H1 (cell line): ENCODE measurements around the gene DNAAF3. TPM values are rescaled to one million over a fixed set of nuclear protein-coding genes. Genes with fewer than 3 reads are reported as not detected.

ENCODE experiments used
- CTCF ChIA-PET: fragments of 300-600 bp; sonication (Branson Sonifier 250); formaldehyde crosslinking; loops from one replicate; lab custom pipeline; 2021; ENCODE audit not compliant: partially characterized antibody; lab: Charles Lee
- POLR2A ChIA-PET: fragments of 300-600 bp; sonication (Branson Sonifier 250); formaldehyde crosslinking; loops from one replicate; lab custom pipeline; 2021; ENCODE audit warnings: inconsistent platforms; ENCODE audit not compliant: partially characterized antibody; lab: Charles Lee
- DNase-seq, 2 experiments: peaks; one replicate each; pipeline versions ENCODE4 v3.0.0 to v3.0.0-alpha.2; 2010 to 2022; ENCODE audit warnings: low spot score in 2 of 2, low read depth in 1 of 2, mixed read lengths in 1 of 2
- FAIRE-seq: peaks from 2 replicates; lab custom pipeline; 2011; peaks lifted over from hg19 to GRCh38; lab: Jason Lieb, UNC
- H2AFZ ChIP-seq: 2 replicates; pipeline ENCODE4 v1.8.1; 2012; ENCODE audit warnings: low read length, inconsistent platforms
- H2AK5ac ChIP-seq: 2 replicates; pipeline ENCODE4 v1.6.1; 2013; ENCODE audit warnings: low read depth, low read length
- H2BK120ac ChIP-seq: replicated peaks from 2 replicates; pipeline ENCODE3; 2013; ENCODE audit warnings: low read depth, low read length, inconsistent platforms
- H2BK12ac ChIP-seq: 2 replicates; pipeline ENCODE4 v1.6.1; 2013; ENCODE audit warnings: low read depth, low read length
- H2BK15ac ChIP-seq: 2 replicates; pipeline ENCODE4 v1.6.1; 2013; ENCODE audit warnings: low read length
- H2BK20ac ChIP-seq: 2 replicates; pipeline ENCODE4 v1.6.1; 2013; ENCODE audit warnings: low read length
- H2BK5ac ChIP-seq: 2 replicates; pipeline ENCODE4 v1.6.1; 2013; ENCODE audit warnings: low read depth, low read length
- H3K14ac ChIP-seq: 2 replicates; pipeline ENCODE4 v1.6.1; 2013; ENCODE audit warnings: inconsistent platforms; ENCODE audit not compliant: insufficient read length
- H3K18ac ChIP-seq: 2 replicates; pipeline ENCODE4 v1.6.1; 2013; ENCODE audit warnings: low read length; ENCODE audit errors: extremely low read depth
- H3K23ac ChIP-seq: 2 replicates; pipeline ENCODE4 v1.6.1; 2013; ENCODE audit warnings: inconsistent platforms; ENCODE audit not compliant: insufficient read length
- H3K23me2 ChIP-seq: 2 replicates; pipeline ENCODE4 v1.6.1; 2013; ENCODE audit warnings: low read depth, low read length
- H3K27ac ChIP-seq: 2 replicates; pipeline ENCODE4 v1.6.1; 2011; ENCODE audit warnings: low read depth, low read length, inconsistent platforms
- H3K27me3 ChIP-seq, 4 experiments: replicated peaks in 1 of 4; 1 replicate in 1 of 4; 2 replicates in 3 of 4; pipeline versions ENCODE4 v1.6.1 to v1.8.1; 2011 to 2013; ENCODE audit warnings: low read length in 3 of 4, mild to moderate bottlenecking in 3 of 4, inconsistent platforms in 2 of 4, mixed read lengths in 2 of 4, moderate library complexity in 1 of 4; ENCODE audit not compliant: control insufficient read depth in 3 of 4, insufficient read depth in 3 of 4; ENCODE audit errors: extremely low read depth in 1 of 4
- H3K36me3 ChIP-seq, 4 experiments: 2 replicates each; pipeline versions ENCODE4 v1.6.1 to v1.8.1; 2011 to 2013; ENCODE audit warnings: mild to moderate bottlenecking in 4 of 4, low read length in 3 of 4, moderate library complexity in 2 of 4, control low read depth in 1 of 4, inconsistent platforms in 1 of 4; ENCODE audit not compliant: insufficient read depth in 4 of 4, control insufficient read depth in 2 of 4
- H3K4ac ChIP-seq: replicated peaks from 2 replicates; pipeline ENCODE3; 2013; ENCODE audit warnings: low read length, low read depth, mixed read lengths, inconsistent platforms; ENCODE audit not compliant: insufficient read length
- H3K4me1 ChIP-seq, 4 experiments: replicated peaks in 1 of 4; 1 replicate in 1 of 4; 2 replicates in 3 of 4; pipeline versions ENCODE4 v1.6.1 to v1.8.1; 2011 to 2013; ENCODE audit warnings: low read length in 3 of 4, inconsistent platforms in 2 of 4, mixed read lengths in 1 of 4; ENCODE audit not compliant: insufficient read depth in 4 of 4, control insufficient read depth in 3 of 4
- H3K4me2 ChIP-seq, 2 experiments: 2 replicates each; pipeline versions ENCODE4 v1.6.1 to v1.8.1; 2011 to 2013; ENCODE audit warnings: low read depth in 2 of 2, low read length in 2 of 2, control low read depth in 1 of 2, inconsistent platforms in 1 of 2, mild to moderate bottlenecking in 1 of 2; ENCODE audit not compliant: insufficient read depth in 1 of 2
- H3K4me3 ChIP-seq, 4 experiments: fragments of 200-600, 300-600 bp in 1 of 4; sonication (generic), shearing (Covaris generic), sonication (Bioruptor Twin) in 1 of 4; 2 replicates each; pipeline versions ENCODE4 v1.5.1 to v1.8.1; 2011 to 2016; ENCODE audit warnings: low read length in 4 of 4, low read depth in 3 of 4, control low read depth in 2 of 4, inconsistent platforms in 2 of 4, mild to moderate bottlenecking in 2 of 4, mixed read lengths in 1 of 4, moderate library complexity in 1 of 4; ENCODE audit not compliant: insufficient read depth in 2 of 4; ENCODE audit errors: extremely low read depth in 1 of 4
- H3K56ac ChIP-seq: replicated peaks from 2 replicates; pipeline ENCODE3; 2013; ENCODE audit warnings: low read depth, mild to moderate bottlenecking, mixed read lengths, low read length, inconsistent platforms; ENCODE audit not compliant: insufficient read length
- H3K79me1 ChIP-seq: 2 replicates; pipeline ENCODE4 v1.6.1; 2013; ENCODE audit warnings: low read depth, low read length, control low read depth
- H3K79me2 ChIP-seq, 2 experiments: 2 replicates each; pipeline versions ENCODE4 v1.6.1 to v1.8.1; 2012 to 2013; ENCODE audit warnings: low read length in 2 of 2, mild to moderate bottlenecking in 2 of 2, inconsistent platforms in 1 of 2; ENCODE audit not compliant: insufficient read depth in 2 of 2, control insufficient read depth in 1 of 2
- H3K9ac ChIP-seq, 4 experiments: replicated peaks in 1 of 4; 1 replicate in 1 of 4; 2 replicates in 3 of 4; pipeline versions ENCODE4 v1.6.1 to v1.8.1; 2011 to 2013; ENCODE audit warnings: low read depth in 3 of 4, low read length in 3 of 4, control low read depth in 2 of 4, mild to moderate bottlenecking in 2 of 4, moderate library complexity in 2 of 4, inconsistent platforms in 1 of 4; ENCODE audit errors: extremely low read depth in 1 of 4
- H3K9me3 ChIP-seq, 2 experiments: 2 replicates each; pipeline versions ENCODE4 v1.6.1 to v1.8.1; 2012 to 2013; ENCODE audit warnings: mild to moderate bottlenecking in 2 of 2, moderate library complexity in 2 of 2, control low read depth in 1 of 2, inconsistent platforms in 1 of 2, low read depth in 1 of 2, low read length in 1 of 2, mixed read lengths in 1 of 2; ENCODE audit not compliant: insufficient read depth in 2 of 2
- H4K20me1 ChIP-seq, 2 experiments: replicated peaks in 1 of 2; 2 replicates each; pipeline versions ENCODE3 to v1.8.1; 2011 to 2013; ENCODE audit warnings: inconsistent platforms in 2 of 2, low read length in 2 of 2, mild to moderate bottlenecking in 1 of 2; ENCODE audit not compliant: insufficient read depth in 2 of 2, control insufficient read depth in 1 of 2
- H4K5ac ChIP-seq: 2 replicates; pipeline ENCODE4 v1.6.1; 2013; ENCODE audit warnings: low read length, low read depth, mixed read lengths, inconsistent platforms; ENCODE audit not compliant: insufficient read length
- H4K8ac ChIP-seq: 2 replicates; pipeline ENCODE4 v1.8.0; 2013; ENCODE audit warnings: mild to moderate bottlenecking, moderate library complexity, low read length, inconsistent platforms; ENCODE audit not compliant: insufficient read depth; ENCODE audit errors: extremely low read depth
- H4K91ac ChIP-seq: replicated peaks from 2 replicates; pipeline ENCODE3; 2013; ENCODE audit warnings: low read length, mixed read lengths, inconsistent platforms; ENCODE audit not compliant: insufficient read length
- RBBP5 ChIP-seq: IDR thresholded peaks from 2 replicates; pipeline ENCODE4 v1.7.1; 2012; ENCODE audit warnings: low read depth, mild to moderate bottlenecking, inconsistent platforms, low read length, moderate library complexity, borderline replicate concordance
- WGBS, 2 experiments: shearing (Covaris generic) in 1 of 2; methylation state at CpG; one replicate each; pipeline versions ENCODE4 v1.1.6 to v1.1.7; 2013 to 2015; ENCODE audit warnings: low lambda C conversion rate in 2 of 2, mixed read lengths in 2 of 2, inconsistent platforms in 1 of 2, low coverage in 1 of 2, missing lambda C conversion rate in 1 of 2; ENCODE audit not compliant: insufficient replicate concordance in 2 of 2, insufficient coverage in 1 of 2, insufficient read length in 1 of 2; ENCODE audit errors: extremely low coverage in 1 of 2, missing lambda C conversion rate in 1 of 2; 5-methylcytosine and 5-hydroxymethylcytosine counted together
- polyA plus RNA-seq, 7 experiments: library from polyadenylated mRNA; depleted of rRNA in 3 of 7; stranded (reverse) in 5 of 7; unstranded in 2 of 7; fragments of >200 nt in 5 of 7; fragments of 200-250 nt in 2 of 7; gene quantifications; 1 replicate in 5 of 7; 2 replicates in 1 of 7; 4 replicates in 1 of 7; pipeline versions ENCODE4 v1.2.1 to v1.2.3, GENCODE V29; 2011 to 2013; ENCODE audit warnings: missing spikeins in 2 of 7, mixed read lengths in 2 of 7
- total RNA-seq: library from RNA; stranded (reverse); fragmentation: NEBNext Ultra II Directional; extraction: Animal tissue kit (Norgen Biotek cat#: 25700); gene quantifications from 2 replicates; pipeline ENCODE4 v1.2.1, GENCODE V29; 2021

The DNAAF3 gene
- total and polyA plus RNA-seq, 2 of the 8 experiments (the other 6 are each of a cell fraction or from before 2014, with no cell fraction given) = 5.4 to 8.0 TPM

DNA sequence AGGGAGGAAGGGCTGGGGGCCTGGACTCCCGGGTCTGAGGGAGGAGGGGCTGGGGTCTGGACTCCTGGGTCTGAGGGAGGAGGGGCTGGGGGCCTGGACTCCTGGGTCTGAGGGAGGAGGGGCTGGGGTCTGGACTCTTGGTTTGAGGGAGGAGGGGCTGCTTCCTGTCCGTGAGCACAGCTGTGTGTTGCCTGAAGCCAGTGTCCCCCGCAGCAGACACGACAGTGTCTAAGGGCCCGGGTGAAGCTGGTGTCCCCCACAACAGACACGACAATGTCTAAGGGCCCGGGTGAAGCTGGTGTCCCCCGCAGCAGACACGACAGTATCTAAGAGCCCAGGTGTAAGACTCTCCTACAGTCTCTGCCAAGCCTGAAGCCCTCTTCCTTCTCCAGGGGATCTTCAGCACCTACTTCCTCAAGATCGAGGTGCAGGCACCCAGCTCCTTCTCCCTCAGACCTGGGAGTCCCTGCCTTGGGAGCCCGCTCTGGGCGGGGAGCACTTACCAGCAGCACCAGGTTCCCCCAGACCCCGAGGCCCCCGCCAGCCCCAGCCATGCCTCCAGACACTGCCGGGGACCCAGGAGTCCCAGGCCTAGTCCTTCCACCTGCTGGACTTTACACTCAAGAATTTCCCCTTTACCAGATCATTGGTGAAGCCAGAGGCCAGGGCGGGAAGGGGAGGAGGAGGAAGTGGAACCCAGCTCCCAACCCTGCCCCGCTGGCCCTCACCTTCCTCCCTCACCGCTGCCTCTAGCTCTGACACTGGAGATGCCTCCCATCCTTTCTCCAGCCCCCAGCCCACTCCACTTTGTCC lies 42.7 kb upstream of the DNAAF3 start, which contains the start of gene PTPRH:
TSS of gene PTPRH (minus strand) at position 622 of the 813 bp plus-strand sequence. CDS start at position 554, 68 bp downstream.
- no peak within 1 kb of the TSS for H2AK5ac ChIP-seq
- no peak within 1 kb of the TSS for H2BK5ac ChIP-seq
- no peak for FAIRE-seq
- ChIA-PET POLR2A (interaction anchor here (0.8 kb wide), 1 partner anchor 51 kb away, joined by 3 read pairs; no protein-coding TSS in a partner anchor), CTCF (interaction anchor here (1.4 kb wide), 1 partner anchor 68 kb away, joined by 5 read pairs; no protein-coding TSS in a partner anchor)
- no peak within 1 kb of the TSS for H3K27ac ChIP-seq
- no peaks in the 10 kb centered on the region; the same call in 1 of the 2 replicates for H3K23me2 ChIP-seq
- H2BK15ac ChIP-seq = no peak within 1 kb of the TSS; the same call in 1 of the 2 replicates
- H3K4me1 ChIP-seq = peaks cover 0 to 3% (median under 1%) of the 10 kb centered on the region in 4 experiments; a peak in 2 of 7 replicates
- no peak within 1 kb of the TSS for H2AFZ ChIP-seq
- H2BK20ac ChIP-seq = no peak within 1 kb of the TSS
- H2BK120ac ChIP-seq = no peak within 1 kb of the TSS
- H3K18ac ChIP-seq = no peak within 1 kb of the TSS
- TF ChIP-seq RBBP5 = no peak
- TF ChIP-seq, all 59 proteins: peak for 0
- H3K4me2 ChIP-seq = no peak within 1 kb of the TSS
- H3K14ac ChIP-seq = no peak within 1 kb of the TSS
- no peak within 1 kb of the TSS for H3K9ac ChIP-seq
- DNase-seq = no peak
- H4K20me1 ChIP-seq = no peaks in the 10 kb centered on the region
- H3K9me3 ChIP-seq = peaks cover 15% of the 10 kb centered on the region in 2 experiments; a peak in 3 of 4 replicates
- WGBS, 2 experiments = 85% methylated on average over 11 of the region's 18 CpGs; no CpG with 5 or more reads in 1 of the 2 experiments
- H3K79me1 ChIP-seq = no peaks in the 10 kb centered on the region
- no peak within 1 kb of the TSS for H4K5ac ChIP-seq
- H3K4ac ChIP-seq = no peak within 1 kb of the TSS
- H3K79me2 ChIP-seq = no peaks in the 10 kb centered on the region
- no peaks in the 10 kb centered on the region; a peak in 1 of 7 replicates for H3K27me3 ChIP-seq
- H3K36me3 ChIP-seq = no peaks in the 10 kb centered on the region
- H4K8ac ChIP-seq = no peak within 1 kb of the TSS
- no peak within 1 kb of the TSS for H3K23ac ChIP-seq
- H3K4me3 ChIP-seq = no peak within 1 kb of the TSS
- no peak within 1 kb of the TSS for H4K91ac ChIP-seq
- no peak within 1 kb of the TSS for H2BK12ac ChIP-seq
- H3K56ac ChIP-seq = no peak within 1 kb of the TSS
